Right lobe of liver (tissue), 6 donors: ENCODE measurements around the gene BANK1. TPM values are rescaled to one million over a fixed set of nuclear protein-coding genes. Genes with fewer than 3 reads are reported as not detected.

Experiments
- ATAC-seq, 4 donors: fragments of 200-7000 bp; cut with Tn5 transposase; one replicate each; pipeline ENCODE4 v1.9.1; 2020; ENCODE audit warnings: mild to moderate bottlenecking in 4 of 4, moderate library complexity in 4 of 4
- DNase-seq, 3 donors: peaks; one replicate each; pipeline ENCODE4 v3.0.0-alpha.2; 2020
- H3K27ac ChIP-seq, 3 donors: fragments of 200-600 bp; one replicate each; pipeline ENCODE4 v1.8.0; 2022
- H3K27me3 ChIP-seq, 2 donors: fragments of 200-600 bp; one replicate each; pipeline ENCODE4 v1.8.0; 2022
- H3K36me3 ChIP-seq, 4 donors: fragments of 200-600 bp; sonication (generic) in 1 of 4; one replicate each; pipeline versions ENCODE4 v1.5.1 to v1.8.0; 2017 to 2022; ENCODE audit warnings: control low read depth in 1 of 4
- H3K4me1 ChIP-seq, 4 donors: fragments of 200-600 bp; sonication (generic) in 1 of 4; one replicate each; pipeline versions ENCODE4 v1.5.1 to v1.8.0; 2017 to 2022; ENCODE audit warnings: control low read depth in 1 of 4
- H3K4me3 ChIP-seq, 3 donors: fragments of 200-600 bp; one replicate each; pipeline ENCODE4 v1.8.0; 2022
- H3K9me3 ChIP-seq, 4 donors: fragments of 200-600 bp; sonication (generic) in 1 of 4; one replicate each; pipeline versions ENCODE4 v1.5.1 to v1.8.0; 2017 to 2022; ENCODE audit warnings: control low read depth in 1 of 4
- POLR2A ChIP-seq: fragments of 450-650 bp; IDR thresholded peaks from one replicate; pipeline ENCODE4 v1.6.1; 2017; ENCODE audit warnings: antibody characterized with exemption, mild to moderate bottlenecking
- WGBS: methylation state at CpG from one replicate; pipeline ENCODE4 v1.1.6; 2018; ENCODE audit warnings: low coverage, low lambda C conversion rate; ENCODE audit not compliant: insufficient coverage; ENCODE audit errors: missing lambda C conversion rate; 5-methylcytosine and 5-hydroxymethylcytosine counted together
- intact Hi-C, 2 donors: fragments of 100-400 bp; cut with DNase I; formaldehyde crosslinking; loops; one replicate each; pipeline versions ENCODE4 v1.11.2 to v1.14.1; 2022
- total RNA-seq, 6 experiments: library from RNA; depleted of rRNA in 2 of 6; stranded (reverse); fragments of >200 nt in 2 of 6; fragmentation: NEBNext Ultra II Directional in 3 of 6; extraction: Animal tissue kit (Norgen Biotek cat#: 25700) in 3 of 6; gene quantifications; one replicate each; pipeline versions ENCODE4 v1.1.0 to v1.2.4, GENCODE V29; 2016 to 2023
- TF ChIP-seq, protein P1 (sequence below), 4 donors: fragments of 200-600 bp in 3 of 4; fragments of 450-650 bp in 1 of 4; IDR thresholded peaks; one replicate each; pipeline versions ENCODE4 v1.5.1 to v1.8.0; 2016 to 2022; ENCODE audit warnings: antibody characterized with exemption in 4 of 4, mild to moderate bottlenecking in 2 of 4
- donor health status: DM: no; HTN: yes; CAD: no.
- donor health status: DM: no; HTN: no; CAD: no.
- donor health status: DM: no; HTN: no; CAD: no.
- donor health status: DM: no; HTN: yes; CAD: no.
- donor health status: DM: no; HTN: yes; CAD: no.

The BANK1 gene
- total RNA-seq, 6 experiments from 2014 or later, result 0.06 to 0.84 (median 0.27) TPM; not detected in 2

DNA sequence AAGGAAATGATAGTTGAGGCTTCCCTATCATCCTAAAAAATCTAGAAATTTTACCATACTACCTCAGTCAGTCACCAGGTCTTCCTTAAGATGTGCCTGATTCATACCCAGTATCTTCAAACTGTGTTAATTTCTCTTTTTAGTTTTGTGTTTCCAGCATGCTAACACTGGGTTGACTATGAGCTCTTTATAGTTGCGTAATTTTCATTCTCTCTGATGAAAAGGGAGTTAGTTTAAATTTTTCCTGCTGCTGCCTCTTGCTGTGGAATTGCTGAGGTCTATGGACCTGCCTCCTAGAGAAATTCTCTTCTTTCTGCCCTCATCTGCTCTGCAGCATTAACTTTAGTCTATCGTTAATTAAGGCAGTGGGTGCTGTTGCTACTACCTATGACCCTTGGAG lies 66.6 kb downstream of the BANK1 start:
- ATAC-seq, result no peak
- no peak for DNase-seq
- H3K27ac ChIP-seq, result no peak overlapping the region
- no peak overlapping the region for H3K4me3 ChIP-seq
- WGBS, result 56% methylated on average over 2 of the region's 2 CpGs
- H3K9me3 ChIP-seq, result no peaks in the 10 kb centered on the region
- no peaks in the 10 kb centered on the region for H3K4me1 ChIP-seq
- TF ChIP-seq, protein P1, sequence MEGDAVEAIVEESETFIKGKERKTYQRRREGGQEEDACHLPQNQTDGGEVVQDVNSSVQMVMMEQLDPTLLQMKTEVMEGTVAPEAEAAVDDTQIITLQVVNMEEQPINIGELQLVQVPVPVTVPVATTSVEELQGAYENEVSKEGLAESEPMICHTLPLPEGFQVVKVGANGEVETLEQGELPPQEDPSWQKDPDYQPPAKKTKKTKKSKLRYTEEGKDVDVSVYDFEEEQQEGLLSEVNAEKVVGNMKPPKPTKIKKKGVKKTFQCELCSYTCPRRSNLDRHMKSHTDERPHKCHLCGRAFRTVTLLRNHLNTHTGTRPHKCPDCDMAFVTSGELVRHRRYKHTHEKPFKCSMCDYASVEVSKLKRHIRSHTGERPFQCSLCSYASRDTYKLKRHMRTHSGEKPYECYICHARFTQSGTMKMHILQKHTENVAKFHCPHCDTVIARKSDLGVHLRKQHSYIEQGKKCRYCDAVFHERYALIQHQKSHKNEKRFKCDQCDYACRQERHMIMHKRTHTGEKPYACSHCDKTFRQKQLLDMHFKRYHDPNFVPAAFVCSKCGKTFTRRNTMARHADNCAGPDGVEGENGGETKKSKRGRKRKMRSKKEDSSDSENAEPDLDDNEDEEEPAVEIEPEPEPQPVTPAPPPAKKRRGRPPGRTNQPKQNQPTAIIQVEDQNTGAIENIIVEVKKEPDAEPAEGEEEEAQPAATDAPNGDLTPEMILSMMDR (IDR thresholded peaks at IDR 0.05), result no peak
- no peak for TF ChIP-seq POLR2A
- H3K27me3 ChIP-seq, result no peaks in the 10 kb centered on the region
- intact Hi-C loops, result no loop called here
- H3K36me3 ChIP-seq, result no peaks in the 10 kb centered on the region

GRCh38 chr4:101858641-101859040 lies 68.1 kb downstream of the BANK1 start:
- Histone ChIP-seq H3K9me3 (no peaks in the 10 kb centered on the region), H3K36me3 (no peaks in the 10 kb centered on the region), H3K4me3 (no peak overlapping the region), H3K27me3 (no peaks in the 10 kb centered on the region), H3K27ac (no peak overlapping the region), H3K4me1 (no peaks in the 10 kb centered on the region)
- no peak for DNase-seq
- no peak for ATAC-seq
- TF ChIP-seq, protein P1 (IDR thresholded peaks at IDR 0.05), result no peak
- no peak for TF ChIP-seq POLR2A
- intact Hi-C loops, result no loop called here
- 60% methylated on average over 4 of the region's 4 CpGs for WGBS

DNA sequence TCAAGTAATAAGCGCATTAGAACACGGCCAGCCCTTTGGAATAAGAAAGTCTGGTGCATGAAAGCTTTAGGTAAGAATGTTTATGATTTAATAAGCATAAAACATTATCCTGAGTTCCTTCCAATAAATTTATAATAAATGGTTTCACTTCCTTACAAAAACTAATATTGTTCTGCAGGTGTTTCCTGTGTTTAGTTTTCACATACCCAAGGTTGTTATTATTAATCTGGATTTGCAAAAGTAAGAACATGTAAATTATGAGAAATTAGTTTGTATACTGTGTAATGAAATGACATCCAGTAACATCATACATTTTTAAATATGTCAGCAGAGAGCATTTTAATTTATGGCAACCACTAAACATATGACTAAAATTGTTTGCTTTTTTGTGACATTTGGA lies 72.1 kb downstream of the BANK1 start:
- TF ChIP-seq POLR2A, result no peak
- TF ChIP-seq, protein P1 (IDR thresholded peaks at IDR 0.05), result no peak

GRCh38 chr4:101864660-101865059 lies 74.1 kb downstream of the BANK1 start:
- no peak for ATAC-seq
- TF ChIP-seq POLR2A, result no peak
- TF ChIP-seq, protein P1 (IDR thresholded peaks at IDR 0.05), result no peak
- Histone ChIP-seq H3K36me3 (no peaks in the 10 kb centered on the region), H3K4me3 (no peak overlapping the region), H3K27ac (no peak overlapping the region), H3K4me1 (no peaks in the 10 kb centered on the region), H3K9me3 (no peaks in the 10 kb centered on the region), H3K27me3 (no peaks in the 10 kb centered on the region)
- no peak for DNase-seq
- WGBS, result 65% methylated on average over 2 of the region's 2 CpGs
- intact Hi-C loops, result no loop called here

More for the DNA sequence above, 72.1 kb downstream of the BANK1 start:
- intact Hi-C loops, result no loop called here
- no peak overlapping the region for H3K4me3 ChIP-seq
- H3K9me3 ChIP-seq, result no peaks in the 10 kb centered on the region
- DNase-seq, result no peak
- H3K36me3 ChIP-seq, result no peaks in the 10 kb centered on the region
- ATAC-seq, result no peak
- WGBS, result 82% methylated on average over 2 of the region's 2 CpGs
- no peak overlapping the region for H3K27ac ChIP-seq
- H3K27me3 ChIP-seq, result no peaks in the 10 kb centered on the region
- H3K4me1 ChIP-seq, result no peaks in the 10 kb centered on the region

DNA sequence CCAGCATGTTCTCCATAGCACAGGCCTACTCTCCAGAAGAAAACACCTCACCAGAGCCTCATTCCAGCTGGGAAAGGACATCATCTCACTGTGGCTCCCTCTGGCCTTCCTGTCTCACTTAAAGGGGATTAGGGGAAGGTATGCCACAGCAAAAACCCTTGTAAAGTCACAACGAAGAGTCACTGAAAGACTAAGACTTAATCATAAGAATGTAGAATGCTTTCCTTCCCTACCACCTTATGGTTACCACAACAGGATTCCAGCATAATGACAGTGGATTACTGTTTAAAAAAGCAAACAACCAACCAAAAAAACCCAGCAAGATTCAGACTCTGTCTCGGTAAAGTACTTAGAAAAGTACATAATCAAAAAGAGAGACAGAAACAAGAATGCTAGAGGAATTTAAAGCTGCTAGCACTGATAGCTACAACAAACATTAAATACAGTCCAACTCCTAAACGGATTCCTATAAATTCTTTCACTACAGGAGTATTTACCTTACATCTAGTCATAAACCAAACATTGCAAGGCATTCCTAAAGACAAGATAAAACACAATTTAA lies 75.1 kb downstream of the BANK1 start:
- H3K27me3 ChIP-seq, result no peaks in the 10 kb centered on the region
- 41% methylated on average over 3 of the region's 3 CpGs for WGBS
- no peak overlapping the region for H3K27ac ChIP-seq
- intact Hi-C loops, result no loop called here
- TF ChIP-seq, protein P1 (IDR thresholded peaks at IDR 0.05), result no peak
- TF ChIP-seq POLR2A, result no peak
- no peak overlapping the region for H3K4me3 ChIP-seq
- H3K4me1 ChIP-seq, result no peaks in the 10 kb centered on the region
- no peak for DNase-seq
- H3K36me3 ChIP-seq, result no peaks in the 10 kb centered on the region
- H3K9me3 ChIP-seq, result no peaks in the 10 kb centered on the region
- no peak for ATAC-seq
